ENCODE results near the gene A4GALT. TPM values are rescaled to one million over a fixed set of nuclear protein-coding genes. Genes with fewer than 3 reads are reported as not detected.

A4GALT gene
- total and polyA plus RNA-seq, 2 of the 13 experiments (the other 11 are each of a cell fraction or from before 2014, with no cell fraction given), result 0.09 to 1.1 TPM

DNA sequence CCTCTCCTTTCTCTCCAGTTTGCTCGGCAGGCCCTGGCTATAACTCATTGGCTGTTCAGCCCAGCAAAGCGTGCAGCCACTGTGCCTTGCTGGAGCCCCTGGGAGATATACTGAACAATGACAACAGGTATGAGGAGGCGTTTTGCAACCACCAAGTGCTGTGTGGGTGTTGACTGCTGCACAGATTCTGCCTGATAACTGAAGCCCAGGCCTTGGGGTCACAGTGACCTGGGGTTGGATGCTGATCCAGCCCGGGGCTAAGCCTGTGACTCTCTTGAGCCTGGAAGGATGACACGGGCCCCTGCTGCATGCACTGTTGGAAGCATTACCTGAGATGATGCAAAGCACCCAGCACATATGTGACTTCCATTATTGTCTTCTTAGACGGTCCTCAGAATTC lies 13.7 kb upstream of the A4GALT start:
- no peaks in the 10 kb centered on the region for H3K79me2 ChIP-seq (ENCODE audit: insufficient read depth, low read length)
- no peaks in the 10 kb centered on the region for H3K9me3 ChIP-seq (ENCODE audit: low read length)
- ATAC-seq, result no peak
- ChIA-PET CTCF (ENCODE audit: low intra/inter-chr PET ratio, low total read pairs) (no interaction called here), POLR2A (no interaction called here)
- in situ Hi-C loops (cut with HindIII; ENCODE audit: extremely low pct_ligation_motif_present, low pct_unique_long_range_greater_than_20kb) (no loop called here), intact Hi-C loops (cut with micrococcal nuclease; ENCODE audit: unreplicated experiment) (no loop called here)
- 22% methylated on average over 6 of the region's 6 CpGs for WGBS (ENCODE audit: low lambda C conversion rate)
- no peak overlapping the region for H3K4me3 ChIP-seq (replicated peaks in 1 of 3; ENCODE audit: insufficient read depth in 1 of 3, low read depth in 2 of 3, low read length in 3 of 3)
- H3K36me3 ChIP-seq (replicated peaks in 1 of 2; ENCODE audit: control insufficient read depth in 1 of 2, insufficient read depth in 2 of 2, low read length in 2 of 2), result no peaks in the 10 kb centered on the region
- H3K27me3 ChIP-seq (ENCODE audit: control insufficient read depth in 1 of 2, insufficient read depth in 2 of 2, low read length in 2 of 2), result peaks cover 0 to 11% of the 10 kb centered on the region in 2 experiments; a peak in 4 of 5 replicates
- H2AFZ ChIP-seq (ENCODE audit: low read length), result no peak overlapping the region
- DNase-seq (ENCODE audit: low spot score), result no peak
- no TSS peak for BruUV-seq (replicated peaks)
- no peak overlapping the region for H3K9ac ChIP-seq (ENCODE audit: insufficient read depth, low read depth, low read length)
- FAIRE-seq, result no peak
- peaks cover 8% of the 10 kb centered on the region; the same call in 1 of the 2 replicates for H3K4me1 ChIP-seq (ENCODE audit: insufficient read depth, low read length)
- H4K20me1 ChIP-seq (ENCODE audit: insufficient read depth, low read length), result no peaks in the 10 kb centered on the region
- no peak overlapping the region for H3K27ac ChIP-seq (ENCODE audit: extremely low read length, insufficient read depth, low read length)
- no peak overlapping the region for H3K4me2 ChIP-seq (ENCODE audit: low read depth, low read length)
- TF ChIP-seq ZSCAN29 (CRISPR knock-in tag; conservative IDR thresholded peaks at IDR 0.05), result no peak
- no peak for TF ChIP-seq ZMYM2 (CRISPR knock-in tag; IDR thresholded peaks at IDR 0.05)
- no peak for TF ChIP-seq ZFAT (CRISPR knock-in tag; conservative IDR thresholded peaks at IDR 0.05)
- TF ChIP-seq PLRG1 (conservative IDR thresholded peaks at IDR 0.05), result no peak
- TF ChIP-seq ZNF619 (CRISPR knock-in tag; IDR thresholded peaks at IDR 0.05), result no peak
- TF ChIP-seq SMYD3 (CRISPR knock-in tag; IDR thresholded peaks at IDR 0.05), result no peak
- TF ChIP-seq, protein P1, sequence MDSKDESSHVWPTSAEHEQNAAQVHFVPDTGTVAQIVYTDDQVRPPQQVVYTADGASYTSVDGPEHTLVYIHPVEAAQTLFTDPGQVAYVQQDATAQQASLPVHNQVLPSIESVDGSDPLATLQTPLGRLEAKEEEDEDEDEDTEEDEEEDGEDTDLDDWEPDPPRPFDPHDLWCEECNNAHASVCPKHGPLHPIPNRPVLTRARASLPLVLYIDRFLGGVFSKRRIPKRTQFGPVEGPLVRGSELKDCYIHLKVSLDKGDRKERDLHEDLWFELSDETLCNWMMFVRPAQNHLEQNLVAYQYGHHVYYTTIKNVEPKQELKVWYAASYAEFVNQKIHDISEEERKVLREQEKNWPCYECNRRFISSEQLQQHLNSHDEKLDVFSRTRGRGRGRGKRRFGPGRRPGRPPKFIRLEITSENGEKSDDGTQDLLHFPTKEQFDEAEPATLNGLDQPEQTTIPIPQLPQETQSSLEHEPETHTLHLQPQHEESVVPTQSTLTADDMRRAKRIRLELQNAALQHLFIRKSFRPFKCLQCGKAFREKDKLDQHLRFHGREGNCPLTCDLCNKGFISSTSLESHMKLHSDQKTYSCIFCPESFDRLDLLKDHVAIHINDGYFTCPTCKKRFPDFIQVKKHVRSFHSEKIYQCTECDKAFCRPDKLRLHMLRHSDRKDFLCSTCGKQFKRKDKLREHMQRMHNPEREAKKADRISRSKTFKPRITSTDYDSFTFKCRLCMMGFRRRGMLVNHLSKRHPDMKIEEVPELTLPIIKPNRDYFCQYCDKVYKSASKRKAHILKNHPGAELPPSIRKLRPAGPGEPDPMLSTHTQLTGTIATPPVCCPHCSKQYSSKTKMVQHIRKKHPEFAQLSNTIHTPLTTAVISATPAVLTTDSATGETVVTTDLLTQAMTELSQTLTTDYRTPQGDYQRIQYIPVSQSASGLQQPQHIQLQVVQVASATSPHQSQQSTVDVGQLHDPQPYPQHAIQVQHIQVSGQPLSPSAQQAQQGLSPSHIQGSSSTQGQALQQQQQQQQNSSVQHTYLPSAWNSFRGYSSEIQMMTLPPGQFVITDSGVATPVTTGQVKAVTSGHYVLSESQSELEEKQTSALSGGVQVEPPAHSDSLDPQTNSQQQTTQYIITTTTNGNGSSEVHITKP (CRISPR knock-in tag; IDR thresholded peaks at IDR 0.05; ENCODE audit: low read depth), result no peak
- TF ChIP-seq TSC22D2 (CRISPR knock-in tag; IDR thresholded peaks at IDR 0.05; ENCODE audit: borderline replicate concordance), result no peak
- no peak for TF ChIP-seq ZNF652 (CRISPR knock-in tag; IDR thresholded peaks at IDR 0.05; ENCODE audit: borderline replicate concordance, low read depth)
- TF ChIP-seq PCBP1 (IDR thresholded peaks at IDR 0.05; ENCODE audit: borderline replicate concordance, low read depth, low read length), result no peak
- no peak for TF ChIP-seq ZNF841 (CRISPR knock-in tag; IDR thresholded peaks at IDR 0.05; ENCODE audit: borderline replicate concordance)
- TF ChIP-seq, protein P2, sequence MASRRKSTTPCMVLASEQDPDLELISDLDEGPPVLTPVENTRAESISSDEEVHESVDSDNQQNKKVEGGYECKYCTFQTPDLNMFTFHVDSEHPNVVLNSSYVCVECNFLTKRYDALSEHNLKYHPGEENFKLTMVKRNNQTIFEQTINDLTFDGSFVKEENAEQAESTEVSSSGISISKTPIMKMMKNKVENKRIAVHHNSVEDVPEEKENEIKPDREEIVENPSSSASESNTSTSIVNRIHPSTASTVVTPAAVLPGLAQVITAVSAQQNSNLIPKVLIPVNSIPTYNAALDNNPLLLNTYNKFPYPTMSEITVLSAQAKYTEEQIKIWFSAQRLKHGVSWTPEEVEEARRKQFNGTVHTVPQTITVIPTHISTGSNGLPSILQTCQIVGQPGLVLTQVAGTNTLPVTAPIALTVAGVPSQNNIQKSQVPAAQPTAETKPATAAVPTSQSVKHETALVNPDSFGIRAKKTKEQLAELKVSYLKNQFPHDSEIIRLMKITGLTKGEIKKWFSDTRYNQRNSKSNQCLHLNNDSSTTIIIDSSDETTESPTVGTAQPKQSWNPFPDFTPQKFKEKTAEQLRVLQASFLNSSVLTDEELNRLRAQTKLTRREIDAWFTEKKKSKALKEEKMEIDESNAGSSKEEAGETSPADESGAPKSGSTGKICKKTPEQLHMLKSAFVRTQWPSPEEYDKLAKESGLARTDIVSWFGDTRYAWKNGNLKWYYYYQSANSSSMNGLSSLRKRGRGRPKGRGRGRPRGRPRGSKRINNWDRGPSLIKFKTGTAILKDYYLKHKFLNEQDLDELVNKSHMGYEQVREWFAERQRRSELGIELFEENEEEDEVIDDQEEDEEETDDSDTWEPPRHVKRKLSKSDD (CRISPR knock-in tag; IDR thresholded peaks at IDR 0.05; ENCODE audit: low read depth), result no peak
- TF ChIP-seq, protein P3, sequence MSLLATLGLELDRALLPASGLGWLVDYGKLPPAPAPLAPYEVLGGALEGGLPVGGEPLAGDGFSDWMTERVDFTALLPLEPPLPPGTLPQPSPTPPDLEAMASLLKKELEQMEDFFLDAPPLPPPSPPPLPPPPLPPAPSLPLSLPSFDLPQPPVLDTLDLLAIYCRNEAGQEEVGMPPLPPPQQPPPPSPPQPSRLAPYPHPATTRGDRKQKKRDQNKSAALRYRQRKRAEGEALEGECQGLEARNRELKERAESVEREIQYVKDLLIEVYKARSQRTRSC (CRISPR knock-in tag; IDR thresholded peaks at IDR 0.05; ENCODE audit: low read depth), result no peak
- TF ChIP-seq ZNF180 (CRISPR knock-in tag; IDR thresholded peaks at IDR 0.05; ENCODE audit: borderline replicate concordance, low read depth), result no peak
- no peak for TF ChIP-seq SNAPC2 (CRISPR knock-in tag; IDR thresholded peaks at IDR 0.05)
- TF ChIP-seq, protein P4, sequence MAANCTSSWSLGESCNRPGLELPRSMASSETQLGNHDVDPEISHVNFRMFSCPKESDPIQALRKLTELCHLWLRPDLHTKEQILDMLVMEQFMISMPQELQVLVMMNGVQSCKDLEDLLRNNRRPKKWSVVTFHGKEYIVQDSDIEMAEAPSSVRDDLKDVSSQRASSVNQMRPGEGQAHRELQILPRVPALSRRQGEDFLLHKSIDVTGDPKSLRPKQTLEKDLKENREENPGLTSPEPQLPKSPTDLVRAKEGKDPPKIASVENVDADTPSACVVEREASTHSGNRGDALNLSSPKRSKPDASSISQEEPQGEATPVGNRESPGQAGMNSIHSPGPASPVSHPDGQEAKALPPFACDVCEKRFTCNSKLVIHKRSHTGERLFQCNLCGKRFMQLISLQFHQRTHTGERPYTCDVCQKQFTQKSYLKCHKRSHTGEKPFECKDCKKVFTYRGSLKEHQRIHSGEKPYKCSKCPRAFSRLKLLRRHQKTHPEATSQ (CRISPR knock-in tag; IDR thresholded peaks at IDR 0.05; ENCODE audit: borderline replicate concordance), result no peak

Data from HepG2 (cell line).